Fibroblast of villous mesenchyme (primary cell): ENCODE measurements around the gene CHRNA9. TPM values are rescaled to one million over a fixed set of nuclear protein-coding genes. Genes with fewer than 3 reads are reported as not detected.

Source experiments
- DNase-seq: peaks from one replicate; pipeline ENCODE4 v3.0.0-alpha.2; 2010; ENCODE audit warnings: low read depth
- H3K4me3 ChIP-seq: 2 replicates; pipeline ENCODE4 v1.5.1; 2011; ENCODE audit warnings: low read depth, mild to moderate bottlenecking, low read length
- CTCF ChIP-seq: IDR thresholded peaks from 2 replicates; pipeline ENCODE4 v1.5.1; 2012; ENCODE audit warnings: low read depth, mild to moderate bottlenecking, low read length; ENCODE audit not compliant: insufficient read depth
- total RNA-seq: library from RNA; depleted of rRNA; stranded (reverse); fragments of >200 nt; gene quantifications from 2 replicates; pipeline ENCODE4 v1.2.3, GENCODE V29; 2012

Gene CHRNA9
- total RNA-seq, 1 donor, result not detected

- no peak for TF ChIP-seq CTCF
These were observed 37.5 kb downstream of the CHRNA9 start for GRCh38 chr4:40372651-40373050.

GRCh38 chr4:40373636-40374035 is 38.5 kb downstream of the CHRNA9 start:
- no peak for DNase-seq
- H3K4me3 ChIP-seq, result no peak overlapping the region
- no peak for TF ChIP-seq CTCF

More at GRCh38 chr4:40372651-40373050, 37.5 kb downstream of the CHRNA9 start:
- DNase-seq, result no peak
- H3K4me3 ChIP-seq, result no peak overlapping the region

DNA sequence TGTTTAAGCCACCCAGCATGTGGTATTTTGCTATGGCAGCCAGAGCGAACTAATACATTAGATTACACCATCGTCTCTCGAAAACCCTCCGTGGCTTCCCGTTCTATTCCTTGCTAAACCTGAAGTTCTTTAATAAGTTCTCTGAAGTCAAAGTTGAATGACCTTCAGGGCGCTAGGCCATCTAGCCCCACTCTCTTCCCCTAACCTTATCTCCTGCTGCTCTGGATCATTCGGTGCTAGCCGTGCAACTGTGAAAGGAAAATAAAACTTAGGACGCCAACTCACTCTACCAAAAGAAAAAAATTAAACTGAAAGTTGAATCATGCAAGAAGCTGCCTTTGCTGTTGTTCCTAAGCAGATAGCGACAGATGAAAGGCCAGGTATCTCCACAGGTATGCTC is 40.0 kb downstream of the CHRNA9 start:
- TF ChIP-seq CTCF, result no peak
- H3K4me3 ChIP-seq, result no peak overlapping the region
- no peak for DNase-seq

DNA sequence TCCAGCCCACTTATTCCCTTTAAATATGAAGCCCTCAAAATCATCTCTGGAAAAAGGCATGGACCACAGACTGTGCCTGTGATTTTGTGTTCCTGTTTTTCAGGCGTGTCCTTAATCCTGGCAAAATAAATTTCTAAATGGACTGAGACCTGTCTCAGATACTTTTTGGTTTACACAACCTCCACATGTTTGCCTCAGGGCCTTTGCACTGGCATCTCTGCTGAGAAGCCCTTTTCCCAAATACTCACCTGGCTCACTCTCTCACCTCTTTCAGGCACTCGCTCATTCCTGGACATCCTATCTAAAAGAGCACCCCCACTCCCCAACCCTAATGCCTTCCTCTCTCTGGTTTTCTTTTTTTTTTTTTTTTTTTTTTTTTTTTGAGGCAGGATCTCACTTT is 40.5 kb downstream of the CHRNA9 start:
- no peak for DNase-seq
- H3K4me3 ChIP-seq, result no peak overlapping the region
- TF ChIP-seq CTCF, result no peak

- no peak for TF ChIP-seq CTCF
- no peak overlapping the region for H3K4me3 ChIP-seq
- DNase-seq, result peak; percentile 17
These were observed 42.6 kb downstream of the CHRNA9 start for GRCh38 chr4:40377512-40378365.

GRCh38 chr4:40378619-40379018 is 43.5 kb downstream of the CHRNA9 start:
- no peak for DNase-seq
- H3K4me3 ChIP-seq, result no peak overlapping the region
- no peak for TF ChIP-seq CTCF
